A673 (cell line): ENCODE data around the gene VWA2. TPM values are rescaled to one million over a fixed set of nuclear protein-coding genes. Genes with fewer than 3 reads are reported as not detected.

Experiments used
- BruUV-seq: library from RNA; stranded (reverse); fragments of 400-500 nt; replicated peaks from 2 replicates; lab custom pipeline; 2021; lab: Mats Ljungman, UMichigan
- CTCF ChIA-PET: fragments of 300-600 bp; sonication (Branson Sonifier 250); formaldehyde crosslinking; loops from one replicate; lab custom pipeline; 2022; ENCODE audit warnings: antibody characterized with exemption; lab: Charles Lee
- POLR2A ChIA-PET: fragments of 300-600 bp; sonication (Branson Sonifier 250); formaldehyde crosslinking; loops from one replicate; lab custom pipeline; 2022; ENCODE audit warnings: antibody characterized with exemption; ENCODE audit not compliant: low non-redundant PET; lab: Charles Lee
- DNase-seq: peaks from one replicate; pipeline ENCODE4 v3.0.0-alpha.2; 2015; ENCODE audit warnings: low spot score
- H3K27ac ChIP-seq: fragments of 200-600 bp; sonication (generic); 2 replicates; pipeline ENCODE4 v1.5.1; 2016; ENCODE audit warnings: mixed run types, low read depth, mild to moderate bottlenecking, mixed read lengths, antibody characterized with exemption, low read length; ENCODE audit not compliant: poor library complexity, severe bottlenecking
- H3K27me3 ChIP-seq: fragments of 200-600 bp; sonication (generic); replicated peaks from 2 replicates; pipeline ENCODE4 v1.6.1; 2017; ENCODE audit warnings: mixed run types, low read depth, mild to moderate bottlenecking, mixed read lengths, antibody characterized with exemption, low read length; ENCODE audit not compliant: insufficient read depth, poor library complexity
- H3K36me3 ChIP-seq: fragments of 200-600 bp; sonication (generic); 2 replicates; pipeline ENCODE4 v1.6.1; 2016; ENCODE audit warnings: mixed run types, mild to moderate bottlenecking, mixed read lengths, antibody characterized with exemption, low read length; ENCODE audit not compliant: insufficient read depth, poor library complexity, severe bottlenecking
- H3K4me1 ChIP-seq: fragments of 200-600 bp; sonication (generic); 2 replicates; pipeline ENCODE4 v1.6.1; 2017; ENCODE audit warnings: mixed run types, mild to moderate bottlenecking, mixed read lengths, antibody characterized with exemption, low read length; ENCODE audit not compliant: insufficient read depth, poor library complexity, severe bottlenecking
- H3K4me3 ChIP-seq: fragments of 200-600 bp; sonication (generic); 2 replicates; pipeline ENCODE4 v1.5.1; 2016; ENCODE audit warnings: low read depth, mixed run types, mild to moderate bottlenecking, mixed read lengths, low read length; ENCODE audit not compliant: poor library complexity, severe bottlenecking
- H3K9me3 ChIP-seq: fragments of 200-600 bp; sonication (generic); 2 replicates; pipeline ENCODE4 v1.6.1; 2016; ENCODE audit warnings: mixed run types, low read depth, mild to moderate bottlenecking, mixed read lengths, antibody characterized with exemption, low read length; ENCODE audit not compliant: poor library complexity, severe bottlenecking
- CTCF ChIP-seq: fragments of 300-800, 200-600 bp; sonication (generic); conservative IDR thresholded peaks from 2 replicates; pipeline ENCODE4 v1.5.1; 2017; ENCODE audit warnings: low read depth, mild to moderate bottlenecking, antibody characterized with exemption, low read length, moderate library complexity, mixed read lengths
- EZH2 ChIP-seq: fragments of 200-600 bp; sonication (generic); IDR thresholded peaks from 2 replicates; pipeline ENCODE4 v1.6.1; 2017; ENCODE audit warnings: borderline replicate concordance, low read depth, mild to moderate bottlenecking, mixed read lengths, antibody characterized with exemption, low read length; ENCODE audit not compliant: poor library complexity, severe bottlenecking
- intact Hi-C: fragments of 100-400 bp; cut with micrococcal nuclease; formaldehyde crosslinking; loops from one replicate; pipeline ENCODE4 v1.10.0; 2022; ENCODE audit not compliant: unreplicated experiment
- total RNA-seq: library from RNA; stranded (reverse); gene quantifications from 2 replicates; pipeline ENCODE4 v1.2.3, GENCODE V29; 2021

Gene VWA2
- total RNA-seq, 1 experiment from 2014 or later = not detected

- H3K4me1 ChIP-seq = no peaks in the 10 kb centered on the region
- TF ChIP-seq CTCF (no peak), EZH2 (no peak)
- H3K27ac ChIP-seq = no peak overlapping the region
- intact Hi-C loops = no loop called here
- H3K36me3 ChIP-seq = no peaks in the 10 kb centered on the region
- POLR2A ChIA-PET = no interaction called here
- H3K27me3 ChIP-seq = no peaks in the 10 kb centered on the region
- DNase-seq = no peak
- CTCF ChIA-PET = no interaction called here
- no TSS peak for BruUV-seq
- no peak overlapping the region for H3K4me3 ChIP-seq
- no peaks in the 10 kb centered on the region for H3K9me3 ChIP-seq
These were observed 42.0 kb downstream of the VWA2 start for GRCh38 chr10:114281006-114281405.

GRCh38 chr10:114281461-114281860 is 42.4 kb downstream of the VWA2 start:
- intact Hi-C loops = no loop called here
- TF ChIP-seq CTCF = no peak
- TF ChIP-seq EZH2 = no peak
- no peak for DNase-seq
- Histone ChIP-seq H3K4me1 (no peaks in the 10 kb centered on the region), H3K27ac (no peak overlapping the region), H3K9me3 (no peaks in the 10 kb centered on the region), H3K4me3 (no peak overlapping the region), H3K36me3 (no peaks in the 10 kb centered on the region), H3K27me3 (no peaks in the 10 kb centered on the region)
- no TSS peak for BruUV-seq
- ChIA-PET POLR2A (no interaction called here), CTCF (interaction anchor here (0.6 kb wide), 1 partner anchor 380 kb away, joined by 7 read pairs; no protein-coding TSS in a partner anchor)

GRCh38 chr10:114282526-114282925 is 43.5 kb downstream of the VWA2 start:
- BruUV-seq = no TSS peak
- ChIA-PET CTCF (no interaction called here), POLR2A (no interaction called here)
- intact Hi-C loops = no loop called here
- Histone ChIP-seq H3K27ac (no peak overlapping the region), H3K9me3 (no peaks in the 10 kb centered on the region), H3K4me3 (no peak overlapping the region), H3K36me3 (no peaks in the 10 kb centered on the region), H3K27me3 (no peaks in the 10 kb centered on the region), H3K4me1 (no peaks in the 10 kb centered on the region)
- TF ChIP-seq EZH2 (no peak), CTCF (no peak)
- DNase-seq = no peak
